H9 (cell line): ENCODE data around the gene ST6GALNAC2. TPM values are rescaled to one million over a fixed set of nuclear protein-coding genes. Genes with fewer than 3 reads are reported as not detected.
A peak's percentile ranks its signal among the peaks of the same experiment; 100 is the strongest.

ENCODE experiments used
- DNase-seq: peaks from one replicate; pipeline ENCODE4 v3.0.0-alpha.2; 2017
- H2AFZ ChIP-seq: one replicate; pipeline ENCODE4 v1.6.1; 2013; ENCODE audit warnings: mild to moderate bottlenecking, low read length, control low read depth, moderate library complexity
- H2AK5ac ChIP-seq: 2 replicates; pipeline ENCODE4 v1.6.1; 2013; ENCODE audit warnings: low read length, control low read depth, mixed read lengths; ENCODE audit not compliant: insufficient read length
- H2BK120ac ChIP-seq: one replicate; pipeline ENCODE4 v1.6.1; 2013; ENCODE audit warnings: low read depth, mild to moderate bottlenecking, low read length, control low read depth, inconsistent platforms; ENCODE audit not compliant: poor library complexity, severe bottlenecking
- H2BK12ac ChIP-seq: 2 replicates; pipeline ENCODE4 v1.6.1; 2013; ENCODE audit warnings: low read length, control low read depth, mixed read lengths, low read depth; ENCODE audit not compliant: insufficient read length
- H2BK15ac ChIP-seq: 2 replicates; pipeline ENCODE4 v1.6.1; 2013; ENCODE audit warnings: low read depth, low read length, control low read depth
- H2BK20ac ChIP-seq: one replicate; pipeline ENCODE4 v1.6.1; 2013; ENCODE audit warnings: low read depth, mild to moderate bottlenecking, low read length, control low read depth, inconsistent platforms; ENCODE audit not compliant: poor library complexity, severe bottlenecking
- H2BK5ac ChIP-seq: 2 replicates; pipeline ENCODE4 v1.6.1; 2013; ENCODE audit warnings: low read length, control low read depth, mixed read lengths; ENCODE audit not compliant: insufficient read length
- H3K14ac ChIP-seq: 2 replicates; pipeline ENCODE4 v1.6.1; 2013; ENCODE audit warnings: low read length, control low read depth; ENCODE audit not compliant: insufficient read depth
- H3K18ac ChIP-seq: 2 replicates; pipeline ENCODE4 v1.6.1; 2013; ENCODE audit warnings: low read depth, mild to moderate bottlenecking, mixed read lengths, low read length, control low read depth; ENCODE audit not compliant: insufficient read length
- H3K23ac ChIP-seq: 2 replicates; pipeline ENCODE4 v1.6.1; 2013; ENCODE audit warnings: low read length, control low read depth, mixed read lengths, low read depth; ENCODE audit not compliant: insufficient read length
- H3K23me2 ChIP-seq: 2 replicates; pipeline ENCODE4 v1.6.1; 2013; ENCODE audit warnings: low read depth, mild to moderate bottlenecking, mixed read lengths, low read length, control low read depth; ENCODE audit not compliant: insufficient read length, poor library complexity, severe bottlenecking
- H3K27ac ChIP-seq: 2 replicates; pipeline ENCODE4 v1.5.1; 2013; ENCODE audit warnings: low read length, control low read depth, mixed read lengths, low read depth; ENCODE audit not compliant: insufficient read length
- H3K27me3 ChIP-seq: 2 replicates; pipeline ENCODE4 v1.6.1; 2013; ENCODE audit warnings: low read length, control low read depth, inconsistent platforms; ENCODE audit not compliant: insufficient read depth
- H3K4ac ChIP-seq: 2 replicates; pipeline ENCODE4 v1.6.1; 2013; ENCODE audit warnings: low read depth, mild to moderate bottlenecking, control low read depth, inconsistent platforms, low read length, moderate library complexity
- H3K4me1 ChIP-seq: 2 replicates; pipeline ENCODE4 v1.6.1; 2013; ENCODE audit warnings: low read length, control low read depth, inconsistent platforms; ENCODE audit not compliant: insufficient read depth
- H3K4me2 ChIP-seq: 2 replicates; pipeline ENCODE4 v1.6.1; 2013; ENCODE audit warnings: low read length, control low read depth, mixed read lengths; ENCODE audit not compliant: insufficient read length, insufficient read depth
- H3K56ac ChIP-seq: 2 replicates; pipeline ENCODE4 v1.6.1; 2013; ENCODE audit warnings: low read depth, mild to moderate bottlenecking, mixed read lengths, low read length, control low read depth; ENCODE audit not compliant: insufficient read length
- H3K79me1 ChIP-seq: 2 replicates; pipeline ENCODE4 v1.6.1; 2013; ENCODE audit warnings: low read depth, mild to moderate bottlenecking, moderate library complexity, low read length, control low read depth, inconsistent platforms; ENCODE audit not compliant: insufficient read depth, poor library complexity, severe bottlenecking
- H3K79me2 ChIP-seq: 2 replicates; pipeline ENCODE4 v1.6.1; 2013; ENCODE audit warnings: low read length, control low read depth, inconsistent platforms; ENCODE audit not compliant: insufficient read depth
- H3K9ac ChIP-seq: 2 replicates; pipeline ENCODE4 v1.6.1; 2013; ENCODE audit warnings: low read length, control low read depth, mixed read lengths; ENCODE audit not compliant: insufficient read length; ENCODE audit errors: extremely low read depth
- H3K9me3 ChIP-seq: one replicate; pipeline ENCODE4 v1.6.1; 2013; ENCODE audit warnings: low read depth, low read length, inconsistent platforms; ENCODE audit not compliant: control insufficient read depth
- H3T11ph ChIP-seq: one replicate; pipeline ENCODE4 v1.6.1; 2013; ENCODE audit warnings: mild to moderate bottlenecking, low read length, control low read depth, inconsistent platforms
- H4K20me1 ChIP-seq: one replicate; pipeline ENCODE4 v1.6.1; 2013; ENCODE audit not compliant: control insufficient read depth, insufficient read length, insufficient read depth
- H4K5ac ChIP-seq: 2 replicates; pipeline ENCODE4 v1.6.1; 2013; ENCODE audit warnings: low read depth, mild to moderate bottlenecking, mixed read lengths, low read length, control low read depth; ENCODE audit not compliant: insufficient read length
- H4K8ac ChIP-seq: replicated peaks from 2 replicates; pipeline ENCODE4 v1.6.1; 2013; ENCODE audit warnings: low read length, control low read depth, mixed read lengths, low read depth; ENCODE audit not compliant: insufficient read length
- H4K91ac ChIP-seq: 2 replicates; pipeline ENCODE4 v1.6.1; 2013; ENCODE audit warnings: low read depth, mild to moderate bottlenecking, moderate library complexity, mixed read lengths, low read length, control low read depth; ENCODE audit not compliant: insufficient read length
- H3K27ac Mint-ChIP-seq, 3 experiments: 2 replicates in 2 of 3; 3 replicates in 1 of 3; pipeline ENCODE4 v1.8.0; 2020 to 2021; ENCODE audit warnings: mixed read lengths in 3 of 3, mild to moderate bottlenecking in 1 of 3, moderate library complexity in 1 of 3
- H3K27me3 Mint-ChIP-seq: 2 replicates; pipeline ENCODE4 v1.8.0; 2021; ENCODE audit warnings: low read depth, mild to moderate bottlenecking, moderate library complexity, mixed read lengths
- H3K36me3 Mint-ChIP-seq, 3 experiments: 2 replicates in 2 of 3; 3 replicates in 1 of 3; pipeline ENCODE4 v1.8.0; 2020 to 2021; ENCODE audit warnings: low read depth in 3 of 3, mixed read lengths in 3 of 3; ENCODE audit not compliant: insufficient read depth in 1 of 3
- H3K4me1 Mint-ChIP-seq, 2 experiments: 2 replicates each; pipeline ENCODE4 v1.8.0; 2020; ENCODE audit warnings: mixed read lengths in 2 of 2
- H3K4me3 Mint-ChIP-seq, 2 experiments: 2 replicates in 1 of 2; 3 replicates in 1 of 2; pipeline ENCODE4 v1.8.0; 2020 to 2021; ENCODE audit warnings: mild to moderate bottlenecking in 2 of 2, mixed read lengths in 2 of 2, moderate library complexity in 1 of 2
- H3K9me3 Mint-ChIP-seq, 2 experiments: 2 replicates in 1 of 2; 3 replicates in 1 of 2; pipeline ENCODE4 v1.8.0; 2020; ENCODE audit warnings: mild to moderate bottlenecking in 2 of 2, mixed read lengths in 2 of 2, moderate library complexity in 1 of 2
- WGBS: extraction: QIAGEN DNeasy Blood & Tissue Kit; methylation state at CpG from one replicate; pipeline ENCODE4 v1.1.7; 2013; ENCODE audit warnings: missing lambda C conversion rate, low lambda C conversion rate, mixed read lengths; ENCODE audit not compliant: insufficient read length; ENCODE audit errors: extremely low coverage; 5-methylcytosine and 5-hydroxymethylcytosine counted together
- total RNA-seq: library from RNA; stranded (reverse); gene quantifications from 2 replicates; pipeline ENCODE4 v1.2.1, GENCODE V29; 2021
- TF ChIP-seq, protein P1 (sequence below): fragments of 200-600 bp; sonication (generic); conservative IDR thresholded peaks from 3 replicates; pipeline ENCODE4 v1.8.0; 2021; ENCODE audit warnings: antibody characterized with exemption, mild to moderate bottlenecking

Gene ST6GALNAC2
- total RNA-seq, 1 experiment from 2014 or later = 0.46 TPM

DNA sequence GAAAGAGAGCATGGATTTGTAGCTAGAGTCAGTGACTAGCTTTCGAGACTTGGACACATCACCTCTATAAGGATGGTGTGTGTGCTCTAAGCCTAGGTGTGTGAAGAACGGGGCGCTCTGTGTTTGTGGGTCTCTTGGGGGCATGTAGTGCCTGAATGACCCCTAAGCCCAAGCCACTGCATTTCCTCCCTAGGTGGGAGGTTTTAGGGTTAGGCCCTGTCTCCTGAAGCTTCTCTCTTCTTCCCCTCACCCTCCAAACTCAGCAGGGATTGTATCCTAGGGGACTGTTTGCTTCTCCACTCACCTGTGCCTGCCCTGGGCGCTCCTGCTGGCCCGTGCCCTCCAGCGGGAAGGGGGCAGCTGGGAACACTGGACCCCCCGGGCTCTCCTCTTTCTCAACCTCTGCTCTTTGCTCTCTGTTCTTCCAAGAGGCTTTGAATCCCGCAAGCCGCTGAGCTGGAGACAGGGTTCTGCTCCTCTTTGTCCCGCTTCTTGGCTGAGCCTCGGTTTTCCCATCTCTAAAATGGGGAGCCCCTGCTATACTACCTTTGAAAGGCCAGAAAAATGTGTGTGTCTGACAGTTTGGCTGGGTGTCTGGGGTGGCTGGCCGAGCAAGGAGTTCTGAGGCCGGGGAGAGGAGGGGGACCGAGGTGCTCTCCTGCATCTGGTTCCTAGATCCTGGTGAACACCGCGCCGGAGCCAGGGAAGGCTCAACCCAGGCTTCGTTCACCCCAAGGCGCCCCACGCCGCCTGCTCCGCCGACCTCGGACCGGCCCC is 49.0 kb downstream of the ST6GALNAC2 start:
- peaks cover 20% of the 10 kb centered on the region; the same call in 1 of the 2 replicates for H3K27me3 ChIP-seq
- H3K9ac ChIP-seq = no peak overlapping the region
- H3K23ac ChIP-seq = no peak overlapping the region
- no peaks in the 10 kb centered on the region for H3K9me3 Mint-ChIP-seq
- TF ChIP-seq, protein P1, sequence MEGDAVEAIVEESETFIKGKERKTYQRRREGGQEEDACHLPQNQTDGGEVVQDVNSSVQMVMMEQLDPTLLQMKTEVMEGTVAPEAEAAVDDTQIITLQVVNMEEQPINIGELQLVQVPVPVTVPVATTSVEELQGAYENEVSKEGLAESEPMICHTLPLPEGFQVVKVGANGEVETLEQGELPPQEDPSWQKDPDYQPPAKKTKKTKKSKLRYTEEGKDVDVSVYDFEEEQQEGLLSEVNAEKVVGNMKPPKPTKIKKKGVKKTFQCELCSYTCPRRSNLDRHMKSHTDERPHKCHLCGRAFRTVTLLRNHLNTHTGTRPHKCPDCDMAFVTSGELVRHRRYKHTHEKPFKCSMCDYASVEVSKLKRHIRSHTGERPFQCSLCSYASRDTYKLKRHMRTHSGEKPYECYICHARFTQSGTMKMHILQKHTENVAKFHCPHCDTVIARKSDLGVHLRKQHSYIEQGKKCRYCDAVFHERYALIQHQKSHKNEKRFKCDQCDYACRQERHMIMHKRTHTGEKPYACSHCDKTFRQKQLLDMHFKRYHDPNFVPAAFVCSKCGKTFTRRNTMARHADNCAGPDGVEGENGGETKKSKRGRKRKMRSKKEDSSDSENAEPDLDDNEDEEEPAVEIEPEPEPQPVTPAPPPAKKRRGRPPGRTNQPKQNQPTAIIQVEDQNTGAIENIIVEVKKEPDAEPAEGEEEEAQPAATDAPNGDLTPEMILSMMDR = no peak
- H3K27ac Mint-ChIP-seq = peak overlapping the region in 1 of 3 experiments; percentile 74; a peak in 1 of 7 replicates
- H4K91ac ChIP-seq = no peak overlapping the region
- peak overlapping the region; percentile 53; the same call in 1 of the 2 replicates for H3K14ac ChIP-seq
- no peak overlapping the region for H2AFZ ChIP-seq
- no CpG with 5 or more reads among the region's 25 CpGs for WGBS
- peaks cover 4% of the 10 kb centered on the region for H4K20me1 ChIP-seq
- H2BK120ac ChIP-seq = no peak overlapping the region
- no peak overlapping the region for H2BK5ac ChIP-seq
- peaks cover 67% of the 10 kb centered on the region for H3K27me3 Mint-ChIP-seq
- H3K23me2 ChIP-seq = peaks cover 11% of the 10 kb centered on the region
- peaks cover 21 to 36% of the 10 kb centered on the region in 2 experiments for H3K4me1 Mint-ChIP-seq
- peaks cover 2% of the 10 kb centered on the region; the same call in 1 of the 2 replicates for H3K4me1 ChIP-seq
- H4K8ac ChIP-seq = no peak overlapping the region
- H3K27ac ChIP-seq = no peak overlapping the region
- peak overlapping the region; percentile 70 for H3K4me2 ChIP-seq
- H3T11ph ChIP-seq = no peak overlapping the region
- H3K4ac ChIP-seq = no peak overlapping the region
- H3K36me3 Mint-ChIP-seq = no peaks in the 10 kb centered on the region
- no peak overlapping the region for H2BK15ac ChIP-seq
- H3K18ac ChIP-seq = no peak overlapping the region
- no peaks in the 10 kb centered on the region for H3K9me3 ChIP-seq
- no peak overlapping the region for H2BK12ac ChIP-seq
- no peak overlapping the region for H2AK5ac ChIP-seq
- no peak overlapping the region for H4K5ac ChIP-seq
- H3K56ac ChIP-seq = no peak overlapping the region
- H3K79me1 ChIP-seq = no peaks in the 10 kb centered on the region
- no peaks in the 10 kb centered on the region for H3K79me2 ChIP-seq
- no peak for DNase-seq
- H3K4me3 Mint-ChIP-seq = peak overlapping the region; percentile 67 to 73
- no peak overlapping the region for H2BK20ac ChIP-seq
